KMS-11 (cell line): ENCODE data around the gene ITGA7.

Experiments
- H2AFZ ChIP-seq: fragments of 200-600 bp; sonication (generic); 2 replicates; pipeline ENCODE4 v1.6.1; 2016; ENCODE audit warnings: antibody characterized with exemption, mixed run types, low read depth
- H3K27ac ChIP-seq: fragments of 200-600 bp; sonication (generic); 2 replicates; pipeline ENCODE4 v1.6.1; 2016; ENCODE audit warnings: mild to moderate bottlenecking, mixed run types
- H3K27me3 ChIP-seq: fragments of 200-600 bp; sonication (generic); 2 replicates; pipeline ENCODE4 v1.6.1; 2017; ENCODE audit warnings: mild to moderate bottlenecking, low read depth, mixed run types, moderate library complexity; ENCODE audit not compliant: insufficient read depth
- H3K36me3 ChIP-seq: fragments of 200-600 bp; sonication (generic); 2 replicates; pipeline ENCODE4 v1.6.1; 2017; ENCODE audit warnings: mild to moderate bottlenecking, mixed run types; ENCODE audit not compliant: insufficient read depth
- H3K4me1 ChIP-seq: fragments of 200-600 bp; sonication (generic); 2 replicates; pipeline ENCODE4 v1.6.1; 2016; ENCODE audit warnings: mild to moderate bottlenecking, low read depth, mixed run types; ENCODE audit not compliant: poor library complexity, severe bottlenecking
- H3K4me2 ChIP-seq: fragments of 200-600 bp; sonication (generic); 2 replicates; pipeline ENCODE4 v1.7.0; 2016; ENCODE audit warnings: mild to moderate bottlenecking, mixed run types
- H3K4me3 ChIP-seq: fragments of 200-600 bp; sonication (generic); IDR thresholded peaks from 2 replicates; pipeline ENCODE4 v1.6.1; 2017; ENCODE audit warnings: low read depth, low read length, mixed read lengths; ENCODE audit not compliant: insufficient read depth
- H3K79me2 ChIP-seq: fragments of 200-600 bp; sonication (generic); 2 replicates; pipeline ENCODE4 v1.6.1; 2016; ENCODE audit warnings: low read depth, mixed run types; ENCODE audit not compliant: insufficient read depth
- H3K9ac ChIP-seq: fragments of 200-600 bp; sonication (generic); 2 replicates; pipeline ENCODE4 v1.6.1; 2016; ENCODE audit warnings: mild to moderate bottlenecking, mixed run types
- H4K20me1 ChIP-seq: fragments of 200-600 bp; sonication (generic); 2 replicates; pipeline ENCODE4 v1.6.1; 2016; ENCODE audit warnings: mild to moderate bottlenecking, mixed run types; ENCODE audit not compliant: insufficient read depth
- CTCF ChIP-seq: fragments of 200-600 bp; sonication (generic); conservative IDR thresholded peaks from 2 replicates; pipeline ENCODE4 v1.6.1; 2017; ENCODE audit warnings: low read depth, mild to moderate bottlenecking, antibody characterized with exemption, low read length, moderate library complexity, mixed read lengths

Gene ITGA7

DNA sequence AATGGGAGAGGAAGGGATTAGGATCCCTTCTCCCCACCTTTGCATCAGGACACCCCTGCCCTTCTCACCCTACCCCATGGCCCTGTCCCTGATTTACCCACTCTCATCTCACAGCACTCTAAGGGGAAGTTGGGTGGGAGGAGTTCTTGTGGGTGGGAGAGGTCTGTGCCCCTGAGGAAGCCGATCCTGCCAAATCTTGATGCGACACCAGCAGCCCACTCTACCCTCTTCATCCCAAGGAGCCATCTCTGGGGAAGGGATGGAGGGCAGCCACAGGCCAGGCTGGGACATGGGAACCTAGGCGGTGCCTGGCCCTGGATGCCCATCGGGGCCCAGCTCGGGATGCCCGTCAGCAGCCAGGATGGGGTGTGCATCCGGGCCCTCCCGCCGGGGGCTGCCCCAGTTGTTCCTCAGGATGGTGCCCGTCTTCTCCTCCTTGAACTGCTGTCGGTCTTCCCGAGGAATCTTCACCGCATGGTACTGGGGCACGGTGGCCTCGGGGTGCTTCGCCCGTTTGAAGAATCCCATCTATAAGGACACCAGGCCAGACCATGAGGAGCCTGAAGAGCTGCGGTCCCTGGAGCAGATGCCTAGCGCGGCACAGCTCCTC is 22.8 kb downstream of the ITGA7 start:
- Histone ChIP-seq H4K20me1 (no peaks in the 10 kb centered on the region), H3K9ac (no peak overlapping the region), H3K79me2 (no peaks in the 10 kb centered on the region), H3K4me2 (no peak overlapping the region), H3K4me1 (no peaks in the 10 kb centered on the region), H3K36me3 (no peaks in the 10 kb centered on the region), H2AFZ (no peak overlapping the region), H3K4me3 (no peak overlapping the region), H3K27me3 (no peaks in the 10 kb centered on the region; the same call in 1 of the 2 replicates), H3K27ac (no peak overlapping the region)
- no peak for TF ChIP-seq CTCF

DNA sequence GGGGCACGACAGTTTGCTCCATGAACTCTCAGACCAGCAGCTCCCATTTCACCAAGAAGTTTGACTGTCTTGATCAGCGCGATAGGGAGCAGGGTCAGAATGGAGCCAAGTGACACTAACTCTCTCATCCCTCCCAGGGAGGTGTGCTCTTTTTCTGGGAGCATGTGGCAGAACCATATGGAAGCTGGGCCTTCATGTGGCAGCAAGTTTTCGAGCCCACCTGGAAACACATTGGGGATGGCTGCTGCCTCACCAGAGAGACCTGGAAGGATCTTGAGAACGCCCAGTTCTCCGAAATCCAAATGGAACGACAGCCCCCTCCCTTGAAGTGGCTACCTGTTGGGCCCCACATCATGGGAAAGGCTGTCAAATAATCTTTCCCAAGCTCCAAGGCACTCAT is 24.0 kb downstream of the ITGA7 start:
- Histone ChIP-seq H3K27ac (no peak overlapping the region), H3K27me3 (no peaks in the 10 kb centered on the region; the same call in 1 of the 2 replicates), H3K4me1 (no peaks in the 10 kb centered on the region), H3K79me2 (no peaks in the 10 kb centered on the region), H4K20me1 (no peaks in the 10 kb centered on the region), H2AFZ (no peak overlapping the region), H3K4me3 (no peak overlapping the region), H3K36me3 (no peaks in the 10 kb centered on the region), H3K4me2 (no peak overlapping the region), H3K9ac (no peak overlapping the region)
- TF ChIP-seq CTCF: no peak

DNA sequence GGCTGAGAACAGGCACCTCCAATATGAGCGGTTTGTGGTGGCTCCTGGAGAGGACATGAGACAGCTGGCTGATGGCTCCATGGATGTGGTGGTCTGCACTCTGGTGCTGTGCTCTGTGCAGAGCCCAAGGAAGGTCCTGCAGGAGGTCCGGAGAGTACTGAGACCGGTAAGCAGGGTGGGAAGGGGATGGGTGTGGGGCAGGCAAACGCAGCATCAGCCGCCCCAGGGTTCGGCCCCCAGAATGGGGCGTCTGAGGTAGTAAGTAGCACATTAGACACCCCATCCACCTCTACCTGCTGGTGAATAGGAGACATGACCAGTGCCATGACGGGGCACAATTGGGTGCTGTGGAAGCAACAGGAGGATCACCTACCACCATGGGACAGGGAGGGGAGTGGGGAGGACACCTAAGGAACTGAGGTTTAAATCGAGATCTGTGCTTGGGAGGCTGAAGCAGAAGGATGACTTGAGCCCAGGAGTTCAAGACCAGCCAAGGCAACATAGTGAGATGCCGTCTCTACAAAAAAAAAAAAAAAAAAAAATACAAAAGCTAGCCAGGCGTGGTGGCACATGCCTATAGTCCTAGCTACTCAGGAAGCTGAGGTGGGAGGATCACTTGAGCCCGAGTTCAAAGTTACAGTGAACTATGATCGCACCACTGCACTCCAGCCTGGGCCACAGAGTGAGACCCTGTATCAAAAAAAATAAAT is 25.5 kb downstream of the ITGA7 start:
- no peaks in the 10 kb centered on the region for H3K4me1 ChIP-seq
- no peaks in the 10 kb centered on the region for H3K79me2 ChIP-seq
- no peak overlapping the region for H3K27ac ChIP-seq
- H2AFZ ChIP-seq: no peak overlapping the region
- H3K9ac ChIP-seq: no peak overlapping the region
- H3K4me2 ChIP-seq: no peak overlapping the region
- TF ChIP-seq CTCF: no peak
- no peaks in the 10 kb centered on the region for H4K20me1 ChIP-seq
- H3K36me3 ChIP-seq: no peaks in the 10 kb centered on the region
- H3K27me3 ChIP-seq: no peaks in the 10 kb centered on the region; the same call in 1 of the 2 replicates
- H3K4me3 ChIP-seq: no peak overlapping the region

DNA sequence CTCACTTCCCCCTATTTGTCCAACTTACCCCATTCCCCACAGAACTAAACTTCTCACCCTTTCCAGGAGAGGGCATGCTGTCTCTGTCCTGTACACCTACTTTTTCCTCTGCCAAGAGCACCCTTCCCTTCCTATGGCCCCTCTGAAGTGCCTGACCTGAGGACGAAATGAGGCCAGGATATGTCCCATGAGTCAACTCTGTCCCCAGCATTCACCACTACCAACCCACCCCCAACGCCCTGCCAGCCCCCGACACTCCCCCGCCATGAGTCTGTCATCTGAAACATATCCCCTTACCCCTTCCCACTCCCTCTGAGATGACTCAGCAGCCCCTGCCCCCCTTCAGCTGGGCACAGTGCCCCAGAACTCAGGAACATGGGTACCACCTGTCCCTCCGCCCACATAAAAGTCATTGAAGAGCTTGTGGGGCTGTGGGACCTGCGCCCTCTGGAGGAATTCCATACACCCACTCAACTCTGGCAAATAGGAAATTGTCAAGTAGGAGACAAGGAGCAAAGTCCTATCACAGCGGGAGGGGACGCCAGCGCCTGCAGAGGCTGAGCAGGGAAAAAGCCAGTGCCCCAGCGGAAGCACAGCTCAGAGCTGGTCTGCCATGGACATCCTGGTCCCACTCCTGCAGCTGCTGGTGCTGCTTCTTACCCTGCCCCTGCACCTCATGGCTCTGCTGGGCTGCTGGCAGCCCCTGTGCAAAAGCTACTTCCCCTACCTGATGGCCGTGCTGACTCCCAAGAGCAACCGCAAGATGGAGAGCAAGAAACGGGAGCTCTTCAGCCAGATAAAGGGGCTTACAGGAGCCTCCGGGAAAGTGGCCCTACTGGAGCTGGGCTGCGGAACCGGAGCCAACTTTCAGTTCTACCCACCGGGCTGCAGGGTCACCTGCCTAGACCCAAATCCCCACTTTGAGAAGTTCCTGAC is 26.3 kb downstream of the ITGA7 start:
- Histone ChIP-seq H3K9ac (no peak overlapping the region), H3K27ac (no peak overlapping the region), H3K4me1 (no peaks in the 10 kb centered on the region)

More for the DNA sequence above, 26.3 kb downstream of the ITGA7 start:
- 0 out of 2 replicates have a peak, but pooled peaks have one; percentile 25 for TF ChIP-seq CTCF
- no peaks in the 10 kb centered on the region for H3K36me3 ChIP-seq
- H2AFZ ChIP-seq: no peak overlapping the region
- no peaks in the 10 kb centered on the region; the same call in 1 of the 2 replicates for H3K27me3 ChIP-seq
- H3K79me2 ChIP-seq: no peaks in the 10 kb centered on the region
- H3K4me2 ChIP-seq: no peak overlapping the region
- no peak overlapping the region for H3K4me3 ChIP-seq
- no peaks in the 10 kb centered on the region for H4K20me1 ChIP-seq
